GM10266 (cell line): Measurements from ENCODE around the gene ACBD4.

Experiments
- DNase-seq: peaks from one replicate; pipeline ENCODE4 v3.0.0; 2012; ENCODE audit errors: extremely low spot score
- TF ChIP-seq, protein P1 (sequence below): IDR thresholded peaks from 2 replicates; pipeline ENCODE4 v1.5.1; 2012; ENCODE audit warnings: mild to moderate bottlenecking, low read depth; ENCODE audit not compliant: control insufficient read depth, insufficient read depth; ENCODE audit errors: missing control alignments

ACBD4 gene

DNA sequence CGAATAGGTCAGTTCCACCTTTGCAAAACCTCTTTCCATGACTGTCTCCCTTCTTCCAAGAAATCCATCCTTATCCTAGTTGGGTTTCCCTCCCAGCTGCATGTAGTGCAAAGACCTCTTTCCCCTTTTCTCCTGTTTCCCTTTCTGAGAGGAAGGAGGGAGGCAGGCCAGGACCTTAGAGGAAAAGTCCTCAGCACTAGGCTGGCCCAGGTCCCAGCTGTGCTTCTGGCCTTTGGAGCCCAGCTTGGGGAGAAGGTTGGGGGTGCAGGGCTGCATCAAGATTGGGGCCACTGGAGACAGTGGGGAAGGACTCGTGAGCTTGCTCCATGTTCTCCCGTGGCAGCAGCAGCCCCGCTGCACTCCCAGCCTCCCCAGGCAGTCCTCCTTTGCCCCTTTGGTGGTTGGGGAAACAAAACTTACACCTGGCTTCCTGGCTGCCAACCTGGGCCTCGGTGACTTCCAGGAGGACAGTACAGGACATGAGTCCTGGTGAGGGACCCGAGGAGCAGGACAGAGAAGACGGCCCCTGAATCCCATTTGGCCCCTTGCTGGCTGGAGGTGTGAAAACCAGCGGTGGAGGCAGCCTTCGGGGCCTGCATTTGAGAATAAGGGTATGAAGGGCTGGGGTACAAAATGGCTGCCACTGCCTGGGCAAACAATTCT is 26.7 kb downstream of the ACBD4 start:
- TF ChIP-seq, protein P1, sequence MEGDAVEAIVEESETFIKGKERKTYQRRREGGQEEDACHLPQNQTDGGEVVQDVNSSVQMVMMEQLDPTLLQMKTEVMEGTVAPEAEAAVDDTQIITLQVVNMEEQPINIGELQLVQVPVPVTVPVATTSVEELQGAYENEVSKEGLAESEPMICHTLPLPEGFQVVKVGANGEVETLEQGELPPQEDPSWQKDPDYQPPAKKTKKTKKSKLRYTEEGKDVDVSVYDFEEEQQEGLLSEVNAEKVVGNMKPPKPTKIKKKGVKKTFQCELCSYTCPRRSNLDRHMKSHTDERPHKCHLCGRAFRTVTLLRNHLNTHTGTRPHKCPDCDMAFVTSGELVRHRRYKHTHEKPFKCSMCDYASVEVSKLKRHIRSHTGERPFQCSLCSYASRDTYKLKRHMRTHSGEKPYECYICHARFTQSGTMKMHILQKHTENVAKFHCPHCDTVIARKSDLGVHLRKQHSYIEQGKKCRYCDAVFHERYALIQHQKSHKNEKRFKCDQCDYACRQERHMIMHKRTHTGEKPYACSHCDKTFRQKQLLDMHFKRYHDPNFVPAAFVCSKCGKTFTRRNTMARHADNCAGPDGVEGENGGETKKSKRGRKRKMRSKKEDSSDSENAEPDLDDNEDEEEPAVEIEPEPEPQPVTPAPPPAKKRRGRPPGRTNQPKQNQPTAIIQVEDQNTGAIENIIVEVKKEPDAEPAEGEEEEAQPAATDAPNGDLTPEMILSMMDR, result no peak
- no peak for DNase-seq

DNA sequence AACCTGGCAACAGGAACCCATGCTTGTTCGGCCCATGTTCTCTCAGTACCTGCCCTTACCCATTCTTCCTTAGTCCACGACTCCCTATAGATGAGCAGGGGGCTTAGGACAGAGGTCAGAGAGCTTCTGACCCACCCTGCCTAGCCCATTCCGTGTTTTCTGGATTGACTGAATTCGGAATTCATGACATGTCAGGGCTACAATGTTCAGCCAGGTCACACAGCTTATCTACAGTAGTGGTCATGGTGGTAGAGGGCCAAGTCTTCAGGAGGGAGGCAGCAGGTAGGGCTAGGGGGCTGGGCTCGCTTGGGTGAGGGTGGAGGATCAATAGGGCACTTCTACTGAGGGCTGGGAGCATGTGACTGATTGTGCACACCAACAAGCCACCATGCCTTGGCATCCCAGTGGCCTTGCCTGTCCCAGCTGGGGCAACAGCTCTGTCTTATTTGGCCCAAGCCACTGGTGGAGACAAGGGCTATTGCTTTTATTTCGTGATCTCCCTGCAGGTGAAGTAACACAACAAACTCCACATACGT is 29.3 kb downstream of the ACBD4 start:
- TF ChIP-seq, protein P1, result no peak
- DNase-seq, result no peak

DNA sequence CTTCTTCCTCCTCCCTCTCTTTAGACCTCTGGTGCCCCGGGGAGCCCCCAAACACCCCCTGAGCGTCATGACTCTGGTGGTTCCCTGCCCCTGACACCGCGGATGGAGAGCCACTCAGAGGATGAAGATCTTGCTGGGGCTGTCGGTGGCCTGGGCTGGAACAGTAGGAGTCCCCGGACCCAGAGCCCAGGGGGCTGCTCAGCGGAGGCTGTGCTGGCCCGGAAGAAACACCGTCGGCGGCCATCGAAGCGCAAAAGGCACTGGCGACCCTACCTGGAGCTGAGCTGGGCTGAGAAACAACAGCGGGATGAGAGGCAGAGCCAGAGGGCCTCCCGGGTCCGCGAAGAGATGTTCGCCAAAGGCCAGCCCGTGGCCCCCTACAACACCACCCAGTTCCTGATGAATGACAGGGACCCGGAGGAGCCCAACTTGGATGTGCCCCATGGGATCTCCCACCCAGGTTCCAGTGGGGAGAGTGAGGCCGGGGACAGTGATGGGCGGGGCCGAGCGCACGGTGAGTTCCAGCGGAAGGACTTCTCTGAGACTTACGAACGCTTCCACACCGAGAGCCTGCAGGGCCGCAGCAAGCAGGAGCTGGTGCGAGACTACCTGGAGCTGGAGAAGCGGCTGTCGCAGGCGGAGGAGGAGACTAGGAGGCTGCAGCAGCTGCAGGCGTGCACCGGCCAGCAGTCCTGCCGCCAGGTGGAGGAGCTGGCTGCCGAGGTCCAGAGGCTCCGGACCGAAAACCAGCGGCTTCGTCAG is 33.7 kb downstream of the ACBD4 start:
- TF ChIP-seq, protein P1, result no peak

DNA sequence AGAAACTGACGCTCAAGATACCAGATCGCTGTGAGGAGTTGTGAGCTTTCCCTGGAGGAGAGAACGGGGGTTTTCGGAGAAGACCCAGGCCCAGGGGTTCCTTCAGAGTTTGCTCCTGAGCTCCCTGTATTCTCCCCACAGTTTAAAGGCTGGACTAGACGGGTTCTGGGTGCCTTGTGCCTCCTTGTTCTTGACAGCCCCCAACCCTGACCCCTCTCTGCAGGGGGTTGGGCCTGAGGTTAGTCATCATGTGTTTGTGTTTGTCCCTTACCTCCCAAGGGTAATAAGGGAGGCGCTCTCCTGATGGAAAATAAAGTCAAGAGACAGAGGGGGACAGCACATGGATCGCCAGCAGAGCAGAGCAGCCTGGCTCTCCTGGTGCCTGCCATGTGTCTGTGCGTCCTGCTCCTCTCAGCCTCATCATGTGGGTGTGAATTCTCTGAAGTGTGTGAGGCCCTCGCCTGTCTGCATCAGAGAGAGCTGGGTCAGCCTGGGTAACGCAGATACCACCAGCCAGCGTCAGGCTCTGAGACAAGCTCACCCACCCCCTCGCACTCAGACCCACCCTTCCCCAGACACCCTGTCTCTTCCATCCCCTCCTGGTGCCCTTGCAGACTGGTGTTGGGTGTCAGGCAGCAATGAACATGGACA is 34.9 kb downstream of the ACBD4 start:
- TF ChIP-seq, protein P1, result no peak
- DNase-seq, result no peak

More for the DNA sequence above, 33.7 kb downstream of the ACBD4 start:
- DNase-seq, result no peak

DNA sequence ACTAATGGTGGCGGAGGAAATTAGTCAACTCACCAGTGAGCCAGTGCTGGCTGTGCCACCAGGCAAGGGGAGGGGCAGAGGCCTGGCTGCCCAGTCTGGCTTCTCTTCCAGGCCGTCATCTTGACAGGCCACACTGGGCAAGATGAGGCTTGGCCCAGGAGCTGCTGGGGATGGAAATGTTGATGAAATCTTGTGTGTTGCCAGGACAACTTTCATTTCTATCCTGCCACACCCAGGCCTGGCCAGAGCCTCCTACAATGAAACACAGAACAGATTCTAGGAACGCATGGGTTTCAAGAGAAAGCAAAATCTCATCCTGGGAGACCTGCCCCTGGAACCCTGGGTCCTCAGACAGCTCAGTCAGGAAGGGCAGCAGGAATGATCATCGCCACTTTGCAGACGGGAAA is 35.4 kb downstream of the ACBD4 start:
- TF ChIP-seq, protein P1, result no peak
- DNase-seq, result no peak

DNA sequence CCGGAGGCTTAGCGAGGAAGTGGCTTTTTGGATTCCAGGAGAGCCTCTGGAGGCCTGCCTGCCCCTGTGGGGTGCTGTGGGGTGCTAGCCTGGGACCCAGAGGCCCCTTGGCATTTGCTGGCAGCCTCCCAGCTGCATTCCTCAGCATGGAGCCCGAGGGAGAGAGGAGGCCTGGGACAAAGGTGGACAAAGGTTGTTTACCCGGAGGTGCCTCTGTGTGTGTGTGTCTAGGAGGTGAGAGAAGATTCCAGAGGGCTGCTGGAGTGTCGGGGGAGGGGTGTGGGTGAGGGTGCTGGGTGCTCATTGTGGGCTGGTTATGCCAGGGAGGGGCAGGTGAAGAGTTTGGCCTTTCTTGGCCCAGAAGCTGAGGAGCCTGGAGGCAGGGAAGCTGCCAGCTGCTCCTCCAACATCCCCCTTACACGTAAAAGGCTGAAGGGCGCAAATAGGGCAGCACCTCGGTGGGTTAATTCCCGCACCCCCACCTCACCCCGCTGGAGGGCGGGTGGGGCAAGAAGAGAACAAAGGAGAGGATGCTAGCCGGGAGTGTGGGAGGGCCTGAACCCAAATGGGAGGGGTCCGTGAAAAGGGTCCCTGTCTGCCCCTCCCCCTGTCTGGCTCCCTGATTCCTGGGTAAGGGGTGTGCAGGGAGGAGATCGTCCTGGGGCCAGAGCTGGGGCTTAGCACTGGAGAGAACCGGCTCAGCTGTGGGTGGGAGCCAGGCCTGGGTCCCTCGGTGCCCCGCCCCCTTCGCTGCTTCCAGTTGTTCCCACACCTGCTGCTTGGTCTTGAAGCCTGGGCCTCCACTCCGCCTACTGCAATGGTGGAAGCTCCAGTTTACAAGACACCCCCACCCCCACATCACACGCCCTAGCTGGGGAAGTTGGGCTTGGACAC is 36.1 kb downstream of the ACBD4 start:
- no peak for DNase-seq
- TF ChIP-seq, protein P1, result no peak
